ENCODE results near the gene BCAS3.
A peak's percentile ranks its signal among the peaks of the same experiment; 100 is the strongest.

BCAS3 gene

DNA sequence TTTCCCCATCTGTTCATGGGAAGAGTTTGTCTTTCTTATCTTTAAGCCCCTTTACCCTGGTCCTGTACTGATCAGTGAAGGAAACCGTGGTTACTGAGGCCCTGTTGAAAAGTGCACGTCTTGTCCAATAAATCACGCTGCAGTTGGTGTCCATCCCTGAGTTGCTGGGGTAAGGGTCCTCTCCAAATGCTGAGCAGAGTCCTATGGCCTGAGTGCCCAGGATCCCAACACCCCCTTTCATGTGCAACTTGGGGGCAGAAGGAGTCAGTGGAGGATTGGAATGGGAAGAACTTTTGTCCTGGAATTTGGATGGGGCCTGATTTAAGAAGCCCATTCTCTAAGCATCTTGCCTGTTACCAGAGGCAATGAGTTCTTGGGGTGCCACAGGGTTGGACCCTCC is 715.0 kb downstream of the BCAS3 start:
- TF ChIP-seq TCF12 (IDR thresholded peaks at IDR 0.05; ENCODE audit: low read depth) (no peak), EP300 (IDR thresholded peaks at IDR 0.05; ENCODE audit: borderline replicate concordance) (no peak), TAF1 (IDR thresholded peaks at IDR 0.05; ENCODE audit: low read depth) (no peak), FOXM1 (IDR thresholded peaks at IDR 0.05; ENCODE audit: borderline replicate concordance, low read depth) (no peak), ZBTB7A (IDR thresholded peaks at IDR 0.05; ENCODE audit: low read depth) (no peak)
- TF ChIP-seq, protein P1, sequence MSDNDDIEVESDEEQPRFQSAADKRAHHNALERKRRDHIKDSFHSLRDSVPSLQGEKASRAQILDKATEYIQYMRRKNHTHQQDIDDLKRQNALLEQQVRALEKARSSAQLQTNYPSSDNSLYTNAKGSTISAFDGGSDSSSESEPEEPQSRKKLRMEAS (IDR thresholded peaks at IDR 0.05): no peak

DNA sequence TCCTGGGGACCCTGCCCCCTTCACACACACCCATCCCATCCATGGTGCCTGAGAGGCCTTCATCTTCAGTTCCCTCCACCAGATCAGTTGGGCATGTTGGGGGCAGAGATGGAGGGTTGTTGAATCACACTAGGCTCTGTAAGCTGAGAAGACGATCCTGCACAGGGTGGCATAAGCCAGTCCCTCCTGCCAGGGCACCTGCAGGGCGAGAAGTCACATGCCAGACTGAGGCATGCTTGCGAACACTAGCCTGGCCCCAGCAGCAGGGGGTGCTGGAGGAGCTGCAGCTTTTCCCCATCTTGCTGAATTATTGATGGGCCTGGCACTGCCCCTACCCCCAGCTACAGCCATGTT is 715.9 kb downstream of the BCAS3 start:
- TF ChIP-seq YY1 (IDR thresholded peaks at IDR 0.05; ENCODE audit: low read depth): no peak
- TF ChIP-seq, protein P1 (IDR thresholded peaks at IDR 0.05): peak; percentile 86
- TF ChIP-seq, protein P2, sequence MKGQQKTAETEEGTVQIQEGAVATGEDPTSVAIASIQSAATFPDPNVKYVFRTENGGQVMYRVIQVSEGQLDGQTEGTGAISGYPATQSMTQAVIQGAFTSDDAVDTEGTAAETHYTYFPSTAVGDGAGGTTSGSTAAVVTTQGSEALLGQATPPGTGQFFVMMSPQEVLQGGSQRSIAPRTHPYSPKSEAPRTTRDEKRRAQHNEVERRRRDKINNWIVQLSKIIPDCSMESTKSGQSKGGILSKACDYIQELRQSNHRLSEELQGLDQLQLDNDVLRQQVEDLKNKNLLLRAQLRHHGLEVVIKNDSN (IDR thresholded peaks at IDR 0.05): peak; percentile 86
- peak; percentile 27; the same call in 1 of the 2 replicates for TF ChIP-seq RAD21 (IDR thresholded peaks at IDR 0.05; ENCODE audit: low read depth)
- TF ChIP-seq FOXM1 (IDR thresholded peaks at IDR 0.05; ENCODE audit: borderline replicate concordance, low read depth): no peak
- 0 out of 2 replicates have a peak, but pooled peaks have one; percentile 23 for TF ChIP-seq EP300 (IDR thresholded peaks at IDR 0.05; ENCODE audit: borderline replicate concordance)
- TF ChIP-seq EGR1 (IDR thresholded peaks at IDR 0.05): no peak
- TF ChIP-seq TEAD4 (IDR thresholded peaks at IDR 0.05): 0 out of 2 replicates have a peak, but pooled peaks have one; percentile 42
- peak; percentile 56; the same call in 1 of the 2 replicates for TF ChIP-seq NFIC (IDR thresholded peaks at IDR 0.05)
- peak; percentile 66 for TF ChIP-seq CEBPB (IDR thresholded peaks at IDR 0.05)
- no peak for TF ChIP-seq TAF1 (IDR thresholded peaks at IDR 0.05; ENCODE audit: low read depth)
- TF ChIP-seq CREB1 (IDR thresholded peaks at IDR 0.05; ENCODE audit: low read depth): no peak
- no peak for TF ChIP-seq ZBTB7A (IDR thresholded peaks at IDR 0.05; ENCODE audit: low read depth)
- TF ChIP-seq, protein P3, sequence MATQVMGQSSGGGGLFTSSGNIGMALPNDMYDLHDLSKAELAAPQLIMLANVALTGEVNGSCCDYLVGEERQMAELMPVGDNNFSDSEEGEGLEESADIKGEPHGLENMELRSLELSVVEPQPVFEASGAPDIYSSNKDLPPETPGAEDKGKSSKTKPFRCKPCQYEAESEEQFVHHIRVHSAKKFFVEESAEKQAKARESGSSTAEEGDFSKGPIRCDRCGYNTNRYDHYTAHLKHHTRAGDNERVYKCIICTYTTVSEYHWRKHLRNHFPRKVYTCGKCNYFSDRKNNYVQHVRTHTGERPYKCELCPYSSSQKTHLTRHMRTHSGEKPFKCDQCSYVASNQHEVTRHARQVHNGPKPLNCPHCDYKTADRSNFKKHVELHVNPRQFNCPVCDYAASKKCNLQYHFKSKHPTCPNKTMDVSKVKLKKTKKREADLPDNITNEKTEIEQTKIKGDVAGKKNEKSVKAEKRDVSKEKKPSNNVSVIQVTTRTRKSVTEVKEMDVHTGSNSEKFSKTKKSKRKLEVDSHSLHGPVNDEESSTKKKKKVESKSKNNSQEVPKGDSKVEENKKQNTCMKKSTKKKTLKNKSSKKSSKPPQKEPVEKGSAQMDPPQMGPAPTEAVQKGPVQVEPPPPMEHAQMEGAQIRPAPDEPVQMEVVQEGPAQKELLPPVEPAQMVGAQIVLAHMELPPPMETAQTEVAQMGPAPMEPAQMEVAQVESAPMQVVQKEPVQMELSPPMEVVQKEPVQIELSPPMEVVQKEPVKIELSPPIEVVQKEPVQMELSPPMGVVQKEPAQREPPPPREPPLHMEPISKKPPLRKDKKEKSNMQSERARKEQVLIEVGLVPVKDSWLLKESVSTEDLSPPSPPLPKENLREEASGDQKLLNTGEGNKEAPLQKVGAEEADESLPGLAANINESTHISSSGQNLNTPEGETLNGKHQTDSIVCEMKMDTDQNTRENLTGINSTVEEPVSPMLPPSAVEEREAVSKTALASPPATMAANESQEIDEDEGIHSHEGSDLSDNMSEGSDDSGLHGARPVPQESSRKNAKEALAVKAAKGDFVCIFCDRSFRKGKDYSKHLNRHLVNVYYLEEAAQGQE (IDR thresholded peaks at IDR 0.05; ENCODE audit: low read depth): no peak
- TF ChIP-seq TCF12 (IDR thresholded peaks at IDR 0.05; ENCODE audit: low read depth): peak; percentile 49; the same call in 1 of the 2 replicates

DNA sequence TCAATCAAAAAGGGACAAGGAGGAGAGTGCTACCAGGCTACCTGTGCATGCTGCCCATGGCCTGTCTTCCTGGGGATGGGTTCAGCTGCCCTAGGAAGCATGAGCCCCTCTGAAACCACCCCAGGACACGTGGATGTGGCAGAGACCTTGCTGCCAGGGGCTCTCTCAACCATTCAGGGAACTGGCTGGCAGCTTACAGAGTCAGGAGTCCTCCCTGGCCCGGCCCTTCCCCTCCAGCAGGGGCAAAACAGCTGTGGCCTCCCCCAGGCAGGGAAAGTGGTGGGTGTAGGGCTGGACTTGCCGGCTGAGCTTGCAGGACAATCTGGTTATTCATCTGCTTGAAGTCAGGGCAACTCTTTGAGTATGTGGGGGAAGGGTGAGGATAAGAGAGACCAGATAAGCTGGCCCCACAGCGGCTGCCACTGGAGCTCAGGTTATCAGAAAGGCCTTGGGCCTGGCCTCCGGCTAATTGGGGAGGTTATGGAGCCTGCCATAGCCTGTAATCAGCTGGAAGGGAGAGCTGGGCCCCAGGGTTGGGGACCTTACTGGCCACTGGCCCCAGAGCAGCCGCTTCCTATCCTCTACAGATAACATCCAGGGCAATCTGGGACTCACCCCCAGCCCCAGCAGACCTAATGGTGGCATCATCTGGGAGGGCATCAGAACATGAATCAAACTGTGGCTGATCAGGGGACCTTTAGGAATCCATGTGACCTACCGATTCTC is 716.4 kb downstream of the BCAS3 start:
- no peak for TF ChIP-seq EP300 (IDR thresholded peaks at IDR 0.05; ENCODE audit: borderline replicate concordance)
- TF ChIP-seq RAD21 (IDR thresholded peaks at IDR 0.05; ENCODE audit: low read depth): no peak

DNA sequence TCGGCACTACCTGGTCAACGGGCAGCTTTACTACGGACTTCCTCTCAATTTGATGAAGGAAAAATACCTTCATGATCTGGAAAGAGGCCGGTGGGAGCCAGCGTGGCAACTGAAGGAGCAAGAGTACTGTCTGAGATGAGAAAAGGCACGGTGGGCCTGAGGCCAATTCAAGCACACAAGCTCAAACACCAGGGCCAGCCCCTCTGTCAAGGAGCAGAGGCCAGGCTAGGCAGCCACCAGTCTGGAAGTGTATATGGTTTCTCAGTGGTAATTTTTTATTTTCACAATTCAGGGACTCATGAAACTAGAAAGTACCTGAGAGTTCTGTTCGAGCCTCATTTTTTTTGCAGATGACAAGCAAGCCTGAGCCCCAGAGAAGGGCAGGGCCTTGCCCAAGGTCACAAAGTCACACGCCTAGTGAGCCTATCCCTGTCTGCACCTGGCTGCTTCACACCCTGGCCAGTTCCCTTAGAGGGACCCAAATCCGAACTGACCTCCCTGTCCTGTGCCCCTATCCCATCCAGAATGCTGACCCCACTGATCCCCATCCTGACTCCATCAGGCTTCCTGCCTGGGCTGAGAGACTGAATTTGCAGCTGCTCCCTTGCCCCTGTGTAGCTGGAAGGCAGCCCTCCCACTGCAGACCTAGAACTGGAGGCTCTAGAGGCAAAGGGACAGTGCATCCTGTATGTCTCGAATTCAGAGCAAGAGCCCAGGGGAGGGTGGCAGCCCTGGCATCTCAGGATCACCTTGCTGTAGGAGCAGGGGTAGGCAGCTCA is 717.2 kb downstream of the BCAS3 start:
- TF ChIP-seq TAF1 (IDR thresholded peaks at IDR 0.05; ENCODE audit: low read depth) (no peak), NFIC (IDR thresholded peaks at IDR 0.05) (no peak), YY1 (IDR thresholded peaks at IDR 0.05; ENCODE audit: low read depth) (no peak), FOXM1 (IDR thresholded peaks at IDR 0.05; ENCODE audit: borderline replicate concordance, low read depth) (no peak), EP300 (IDR thresholded peaks at IDR 0.05; ENCODE audit: borderline replicate concordance) (no peak), CEBPB (IDR thresholded peaks at IDR 0.05) (no peak), RAD21 (IDR thresholded peaks at IDR 0.05; ENCODE audit: low read depth) (no peak), CREB1 (IDR thresholded peaks at IDR 0.05; ENCODE audit: low read depth) (no peak), TEAD4 (IDR thresholded peaks at IDR 0.05) (no peak)
- TF ChIP-seq, protein P2 (IDR thresholded peaks at IDR 0.05): no peak

DNA sequence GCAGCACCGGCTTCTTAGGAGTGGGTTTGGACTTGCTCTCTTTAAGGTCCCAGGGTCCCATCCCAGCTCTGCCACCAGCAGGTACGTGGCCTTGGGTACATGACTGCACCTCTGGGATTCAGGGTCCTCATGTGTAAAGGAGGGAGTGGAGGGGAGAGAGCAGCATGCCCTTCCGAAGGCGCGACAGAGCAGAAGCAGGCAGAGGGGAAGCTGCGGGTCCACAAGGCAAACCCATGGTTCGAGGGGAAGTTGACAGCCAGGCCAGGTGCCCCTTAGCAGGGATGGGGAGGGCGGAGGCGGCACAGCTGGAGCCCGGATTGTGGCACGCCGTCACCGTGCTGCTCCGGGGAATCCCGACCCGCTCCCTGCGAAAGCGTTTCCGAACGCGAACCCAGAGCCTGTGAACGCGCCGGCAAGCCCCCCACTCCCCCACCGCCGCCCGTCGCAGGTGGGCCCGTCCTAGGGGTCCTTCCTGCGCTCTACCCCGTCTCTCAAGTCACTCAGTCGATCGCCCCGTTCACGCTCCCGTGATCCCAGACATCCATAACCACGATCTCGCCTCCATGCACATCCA is 717.8 kb downstream of the BCAS3 start:
- no peak for TF ChIP-seq FOXM1 (IDR thresholded peaks at IDR 0.05; ENCODE audit: borderline replicate concordance, low read depth)
- no peak for TF ChIP-seq RAD21 (IDR thresholded peaks at IDR 0.05; ENCODE audit: low read depth)
- TF ChIP-seq, protein P2 (IDR thresholded peaks at IDR 0.05): no peak
- TF ChIP-seq TAF1 (IDR thresholded peaks at IDR 0.05; ENCODE audit: low read depth): no peak
- TF ChIP-seq EGR1 (IDR thresholded peaks at IDR 0.05): no peak
- TF ChIP-seq ZBTB7A (IDR thresholded peaks at IDR 0.05; ENCODE audit: low read depth): no peak
- TF ChIP-seq EP300 (IDR thresholded peaks at IDR 0.05; ENCODE audit: borderline replicate concordance): no peak
- TF ChIP-seq, protein P1 (IDR thresholded peaks at IDR 0.05): no peak
- no peak for TF ChIP-seq CEBPB (IDR thresholded peaks at IDR 0.05)
- no peak for TF ChIP-seq TEAD4 (IDR thresholded peaks at IDR 0.05)
- TF ChIP-seq, protein P3 (IDR thresholded peaks at IDR 0.05; ENCODE audit: low read depth): no peak
- no peak for TF ChIP-seq NFIC (IDR thresholded peaks at IDR 0.05)
- no peak for TF ChIP-seq YY1 (IDR thresholded peaks at IDR 0.05; ENCODE audit: low read depth)
- no peak for TF ChIP-seq TCF12 (IDR thresholded peaks at IDR 0.05; ENCODE audit: low read depth)
- TF ChIP-seq CREB1 (IDR thresholded peaks at IDR 0.05; ENCODE audit: low read depth): no peak

Data from Ishikawa (cell line).